Tibial nerve (tissue), 4 donors: ENCODE results near the gene PDZD2.

Source experiments
- CTCF ChIP-seq, 5 experiments: fragments of 200-600 bp in 3 of 5; fragments of 450-650 bp in 2 of 5; sonication (generic) in 3 of 5; IDR thresholded peaks; one replicate each; pipeline ENCODE4 v1.5.1; 2016 to 2019; ENCODE audit warnings: antibody characterized with exemption in 5 of 5, mild to moderate bottlenecking in 3 of 5, moderate library complexity in 2 of 5
- EP300 ChIP-seq, 2 donors: sonication (generic); formaldehyde crosslinking; IDR thresholded peaks; one replicate each; pipeline ENCODE4 v1.6.1; 2017; ENCODE audit warnings: antibody characterized with exemption in 2 of 2, mild to moderate bottlenecking in 1 of 2
- POLR2A ChIP-seq, 2 donors: fragments of 450-650 bp; IDR thresholded peaks; one replicate each; pipeline ENCODE4 v1.6.1; 2017; ENCODE audit warnings: antibody characterized with exemption in 2 of 2, mild to moderate bottlenecking in 2 of 2, moderate library complexity in 2 of 2

- TF ChIP-seq CTCF (IDR thresholded peaks at IDR 0.05) (no peak), POLR2A (IDR thresholded peaks at IDR 0.05) (no peak), EP300 (IDR thresholded peaks at IDR 0.05) (no peak)
Observed at GRCh38 chr5:31895199-31895820, 256.4 kb downstream of the PDZD2 start.
